ENCODE measurements around the gene RTKN2.

DNA sequence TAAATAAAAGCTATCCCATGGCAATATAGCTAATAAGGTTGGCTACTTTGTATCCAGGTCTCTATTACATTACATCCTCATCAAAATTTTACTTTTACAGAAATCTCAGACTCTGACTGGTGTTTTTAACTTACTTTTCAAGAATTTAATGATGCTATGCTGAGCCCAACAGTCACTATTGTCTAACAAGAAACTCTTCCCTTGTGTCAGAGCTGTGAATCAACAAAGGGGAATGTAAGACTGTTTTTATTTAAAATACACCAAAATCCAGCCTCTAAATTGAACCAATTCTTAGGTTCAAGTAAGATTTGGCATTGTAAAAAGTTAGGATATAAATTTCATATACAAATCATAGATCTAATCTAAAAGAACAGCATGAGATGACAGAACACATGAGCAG is 7.0 kb downstream of the RTKN2 start:
- TF ChIP-seq YY1 (IDR thresholded peaks at IDR 0.05; ENCODE audit: insufficient read depth, insufficient read length): no peak
- no peak for TF ChIP-seq ZNF274 (IDR thresholded peaks at IDR 0.05; ENCODE audit: low read depth, low read length)
- no peak for TF ChIP-seq SUZ12 (IDR thresholded peaks at IDR 0.05; ENCODE audit: extremely low read depth, insufficient read depth, insufficient read length)
